ENCODE data around the gene SMARCA4. TPM values are rescaled to one million over a fixed set of nuclear protein-coding genes. Genes with fewer than 3 reads are reported as not detected.

The SMARCA4 gene
- total RNA-seq, 1 experiment from 2014 or later: 261 TPM

DNA sequence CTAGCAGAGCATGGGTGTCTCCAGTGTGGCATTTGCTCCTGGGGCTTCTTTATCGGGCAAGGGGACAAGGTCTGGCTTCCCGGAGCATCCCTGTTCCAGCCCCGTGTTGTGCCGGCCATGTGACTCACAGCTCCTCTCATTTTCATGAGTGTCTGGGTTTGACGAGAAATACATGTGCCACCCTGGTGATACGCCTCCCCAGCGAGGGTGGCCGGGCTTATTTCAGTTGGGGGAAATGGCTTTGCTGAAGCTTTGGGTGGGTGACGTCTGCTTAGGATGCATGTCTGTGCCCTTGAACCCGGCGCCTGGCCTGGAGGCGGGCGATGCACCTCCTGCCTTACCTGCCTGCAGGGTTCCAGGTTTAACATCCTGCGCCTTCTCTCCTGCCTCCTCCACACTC, 66.6 kb downstream of the SMARCA4 start:
- H3K36me3 Mint-ChIP-seq (ENCODE audit: insufficient read depth in 1 of 3, low read depth in 3 of 3): peaks cover 52 to 93% (median 89%) of the 10 kb centered on the region in 3 experiments
- no peak overlapping the region for H2BK5ac ChIP-seq (ENCODE audit: insufficient read length, low read length)
- H2BK120ac ChIP-seq (ENCODE audit: low read depth, low read length, poor library complexity, severe bottlenecking): no peak overlapping the region

More for the DNA sequence above, 66.6 kb downstream of the SMARCA4 start:
- H3K27ac ChIP-seq (ENCODE audit: insufficient read length, low read depth, low read length): no peak overlapping the region
- H4K8ac ChIP-seq (replicated peaks; ENCODE audit: insufficient read length, low read depth, low read length): no peak overlapping the region
- H3K56ac ChIP-seq (ENCODE audit: insufficient read length, low read depth, low read length): no peak overlapping the region
- no peaks in the 10 kb centered on the region; a peak in 1 of 5 replicates for H3K9me3 Mint-ChIP-seq
- no peaks in the 10 kb centered on the region for H3K9me3 ChIP-seq (ENCODE audit: control insufficient read depth, low read depth, low read length)
- H3K4me1 Mint-ChIP-seq: no peaks in the 10 kb centered on the region
- no peak overlapping the region for H2BK20ac ChIP-seq (ENCODE audit: low read depth, low read length, poor library complexity, severe bottlenecking)
- H2BK15ac ChIP-seq (ENCODE audit: low read depth, low read length): no peak overlapping the region
- H3K79me2 ChIP-seq (ENCODE audit: insufficient read depth, low read length): no peaks in the 10 kb centered on the region
- H3K14ac ChIP-seq (ENCODE audit: insufficient read depth, low read length): no peak overlapping the region
- no peak overlapping the region for H3T11ph ChIP-seq (ENCODE audit: low read length)
- no peak overlapping the region for H4K91ac ChIP-seq (ENCODE audit: insufficient read length, low read depth, low read length)
- no peak overlapping the region for H3K18ac ChIP-seq (ENCODE audit: insufficient read length, low read depth, low read length)
- no CpG with 5 or more reads among the region's 14 CpGs for WGBS (ENCODE audit: extremely low coverage, insufficient read length, low lambda C conversion rate)
- no peaks in the 10 kb centered on the region for H3K27me3 ChIP-seq (ENCODE audit: insufficient read depth, low read length)
- no peak overlapping the region for H3K4ac ChIP-seq (ENCODE audit: low read depth, low read length)
- DNase-seq: no peak
- no peaks in the 10 kb centered on the region for H3K27me3 Mint-ChIP-seq (ENCODE audit: low read depth)
- H3K23me2 ChIP-seq (ENCODE audit: insufficient read length, low read depth, low read length, poor library complexity, severe bottlenecking): no peaks in the 10 kb centered on the region
- H3K23ac ChIP-seq (ENCODE audit: insufficient read length, low read depth, low read length): no peak overlapping the region
- H3K4me1 ChIP-seq (ENCODE audit: insufficient read depth, low read length): no peaks in the 10 kb centered on the region
- H2AK5ac ChIP-seq (ENCODE audit: insufficient read length, low read length): no peak overlapping the region
- no peak overlapping the region for H2AFZ ChIP-seq (ENCODE audit: low read length)
- no peak overlapping the region for H3K9ac ChIP-seq (ENCODE audit: extremely low read depth, insufficient read length, low read length)
- H4K20me1 ChIP-seq (ENCODE audit: control insufficient read depth, insufficient read depth, insufficient read length): no peaks in the 10 kb centered on the region
- H3K4me2 ChIP-seq (ENCODE audit: insufficient read depth, insufficient read length, low read length): no peak overlapping the region
- H3K79me1 ChIP-seq (ENCODE audit: insufficient read depth, low read depth, low read length, poor library complexity, severe bottlenecking): no peaks in the 10 kb centered on the region
- TF ChIP-seq, protein P1, sequence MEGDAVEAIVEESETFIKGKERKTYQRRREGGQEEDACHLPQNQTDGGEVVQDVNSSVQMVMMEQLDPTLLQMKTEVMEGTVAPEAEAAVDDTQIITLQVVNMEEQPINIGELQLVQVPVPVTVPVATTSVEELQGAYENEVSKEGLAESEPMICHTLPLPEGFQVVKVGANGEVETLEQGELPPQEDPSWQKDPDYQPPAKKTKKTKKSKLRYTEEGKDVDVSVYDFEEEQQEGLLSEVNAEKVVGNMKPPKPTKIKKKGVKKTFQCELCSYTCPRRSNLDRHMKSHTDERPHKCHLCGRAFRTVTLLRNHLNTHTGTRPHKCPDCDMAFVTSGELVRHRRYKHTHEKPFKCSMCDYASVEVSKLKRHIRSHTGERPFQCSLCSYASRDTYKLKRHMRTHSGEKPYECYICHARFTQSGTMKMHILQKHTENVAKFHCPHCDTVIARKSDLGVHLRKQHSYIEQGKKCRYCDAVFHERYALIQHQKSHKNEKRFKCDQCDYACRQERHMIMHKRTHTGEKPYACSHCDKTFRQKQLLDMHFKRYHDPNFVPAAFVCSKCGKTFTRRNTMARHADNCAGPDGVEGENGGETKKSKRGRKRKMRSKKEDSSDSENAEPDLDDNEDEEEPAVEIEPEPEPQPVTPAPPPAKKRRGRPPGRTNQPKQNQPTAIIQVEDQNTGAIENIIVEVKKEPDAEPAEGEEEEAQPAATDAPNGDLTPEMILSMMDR (conservative IDR thresholded peaks at IDR 0.05): no peak
- H3K27ac Mint-ChIP-seq: no peak overlapping the region; a peak in 2 of 7 replicates
- H2BK12ac ChIP-seq (ENCODE audit: insufficient read length, low read depth, low read length): no peak overlapping the region
- no peak overlapping the region for H3K4me3 Mint-ChIP-seq
- H4K5ac ChIP-seq (ENCODE audit: insufficient read length, low read depth, low read length): no peak overlapping the region
